Endothelial cell of umbilical vein (primary cell): ENCODE measurements around the gene ADAM17.

Experiments used
- CTCF ChIP-seq, 2 donors: IDR thresholded peaks; 1 replicate in 1 of 2; 2 replicates in 1 of 2; pipeline ENCODE4 v1.5.1; 2011; ENCODE audit warnings: low read length in 2 of 2, mild to moderate bottlenecking in 2 of 2, moderate library complexity in 2 of 2, control low read depth in 1 of 2, inconsistent platforms in 1 of 2, low read depth in 1 of 2; ENCODE audit not compliant: insufficient read depth in 1 of 2; ENCODE audit errors: extremely low read depth in 1 of 2
- EZH2 ChIP-seq: IDR thresholded peaks from 2 replicates; pipeline ENCODE4 v1.6.1; 2012; ENCODE audit warnings: borderline replicate concordance, low read depth, mild to moderate bottlenecking, moderate library complexity, low read length, inconsistent platforms; ENCODE audit not compliant: severe bottlenecking
- FOS ChIP-seq: IDR thresholded peaks from 2 replicates; pipeline ENCODE4 v1.6.1; 2011; ENCODE audit warnings: mild to moderate bottlenecking, low read length, moderate library complexity, borderline replicate concordance; ENCODE audit not compliant: insufficient read depth
- GATA2 ChIP-seq: IDR thresholded peaks from 2 replicates; pipeline ENCODE4 v1.7.0; 2011; ENCODE audit warnings: low read depth, mild to moderate bottlenecking, moderate library complexity, mixed read lengths, low read length; ENCODE audit not compliant: insufficient read length, insufficient read depth
- JUN ChIP-seq: IDR thresholded peaks from 2 replicates; pipeline ENCODE4 v1.6.1; 2011; ENCODE audit warnings: borderline replicate concordance, low read depth; ENCODE audit not compliant: insufficient read length, insufficient read depth
- MAX ChIP-seq: IDR thresholded peaks from 2 replicates; pipeline ENCODE4 v1.6.1; 2011; ENCODE audit not compliant: insufficient read depth, insufficient read length
- POLR2A ChIP-seq: IDR thresholded peaks from 2 replicates; pipeline ENCODE4 v1.6.1; 2012; ENCODE audit warnings: low read depth, mild to moderate bottlenecking, control low read depth, low read length
- POLR2AphosphoS5 ChIP-seq: IDR thresholded peaks from 2 replicates; pipeline ENCODE4 v1.6.1; 2012; ENCODE audit warnings: low read depth, mild to moderate bottlenecking, control low read depth, low read length, moderate library complexity; ENCODE audit not compliant: insufficient read depth

- no peak for TF ChIP-seq CTCF (IDR thresholded peaks at IDR 0.05; ENCODE audit: extremely low read depth in 1 of 2, insufficient read depth in 1 of 2, low read depth in 1 of 2, low read length in 2 of 2)
- TF ChIP-seq POLR2A: no peak
- TF ChIP-seq JUN: no peak
- TF ChIP-seq MAX: no peak
- no peak for TF ChIP-seq EZH2
- TF ChIP-seq POLR2AphosphoS5: no peak
- TF ChIP-seq GATA2: no peak
- no peak for TF ChIP-seq FOS
Observed at GRCh38 chr2:9543557-9543956, 12.1 kb downstream of the ADAM17 start.
